Ectodermal cell (in vitro differentiated cells): ENCODE measurements around the gene MCOLN1. TPM values are rescaled to one million over a fixed set of nuclear protein-coding genes. Genes with fewer than 3 reads are reported as not detected.
A peak's percentile ranks its signal among the peaks of the same experiment; 100 is the strongest.

Experiments
- H3K27ac ChIP-seq: 2 replicates; pipeline ENCODE4 v1.7.0; 2013; ENCODE audit warnings: mild to moderate bottlenecking, low read depth, low read length; ENCODE audit not compliant: insufficient read depth, poor library complexity, severe bottlenecking
- H3K27me3 ChIP-seq: 2 replicates; pipeline ENCODE4 v1.7.0; 2013; ENCODE audit warnings: mild to moderate bottlenecking, low read length; ENCODE audit not compliant: insufficient read depth, control insufficient read depth, poor library complexity, severe bottlenecking
- H3K36me3 ChIP-seq: one replicate; pipeline ENCODE4 v1.7.0; 2013; ENCODE audit warnings: low read length; ENCODE audit not compliant: control insufficient read depth, insufficient read depth
- H3K4me1 ChIP-seq: one replicate; pipeline ENCODE4 v1.7.0; 2013; ENCODE audit warnings: low read length; ENCODE audit not compliant: control insufficient read depth, insufficient read depth
- H3K4me3 ChIP-seq: 2 replicates; pipeline ENCODE4 v1.7.0; 2013; ENCODE audit warnings: low read depth, low read length, control low read depth; ENCODE audit not compliant: insufficient read depth
- H3K9me3 ChIP-seq: 2 replicates; pipeline ENCODE4 v1.7.0; 2013; ENCODE audit warnings: mild to moderate bottlenecking, low read length, moderate library complexity; ENCODE audit not compliant: control insufficient read depth
- WGBS, 2 experiments: methylation state at CpG; one replicate each; pipeline ENCODE4 v1.1.7; 2013; ENCODE audit warnings: missing lambda C conversion rate in 2 of 2; 5-methylcytosine and 5-hydroxymethylcytosine counted together
- polyA plus RNA-seq, 4 experiments: library from polyadenylated mRNA; stranded (reverse); fragments of 50-300 nt; gene quantifications; one replicate each; pipeline ENCODE4 v1.2.3, GENCODE V29; 2013

The MCOLN1 gene
- polyA plus RNA-seq (2013, experiment 1 of 4), result 15.2 TPM
- polyA plus RNA-seq (2013, experiment 2 of 4), result 19.7 TPM
- 12.3 TPM for polyA plus RNA-seq (2013, experiment 3 of 4)
- polyA plus RNA-seq (2013, experiment 4 of 4), result 14.1 TPM

- no peaks in the 10 kb centered on the region for H3K36me3 ChIP-seq
- H3K4me1 ChIP-seq, result peaks cover 8% of the 10 kb centered on the region
- WGBS, 2 experiments, result 1% methylated on average over 65 of the region's 65 CpGs
- H3K4me3 ChIP-seq, result peak within 1 kb of the TSS; percentile 74
- H3K27ac ChIP-seq, result no peak within 1 kb of the TSS
- no peaks in the 10 kb centered on the region for H3K27me3 ChIP-seq
- no peaks in the 10 kb centered on the region for H3K9me3 ChIP-seq
Measured at GRCh38 chr19:7522072-7522922, at the start of gene MCOLN1. Gene MCOLN1 (plus strand): TSS chr19:7522624. CDS start chr19:7522751, 127 bp downstream.

GRCh38 chr19:7475665-7476064, 46.8 kb upstream of the MCOLN1 start:
- H3K36me3 ChIP-seq, result no peaks in the 10 kb centered on the region

GRCh38 chr19:7476241-7476640, 46.2 kb upstream of the MCOLN1 start:
- H3K4me3 ChIP-seq, result no peak overlapping the region
- no peaks in the 10 kb centered on the region for H3K36me3 ChIP-seq
- WGBS, 2 experiments, result 93% methylated on average over 7 of the region's 7 CpGs
- no peak overlapping the region for H3K27ac ChIP-seq
- no peaks in the 10 kb centered on the region for H3K9me3 ChIP-seq
- no peaks in the 10 kb centered on the region for H3K27me3 ChIP-seq
- no peaks in the 10 kb centered on the region for H3K4me1 ChIP-seq

More at GRCh38 chr19:7475665-7476064, 46.8 kb upstream of the MCOLN1 start:
- no peaks in the 10 kb centered on the region for H3K27me3 ChIP-seq
- 93 to 96% methylated on average over 6 of the region's 6 CpGs for WGBS, 2 experiments
- no peaks in the 10 kb centered on the region for H3K9me3 ChIP-seq
- no peaks in the 10 kb centered on the region for H3K4me1 ChIP-seq
- H3K4me3 ChIP-seq, result no peak overlapping the region
- no peak overlapping the region for H3K27ac ChIP-seq

- 92 to 93% methylated on average over 35 of the region's 35 CpGs for WGBS, 2 experiments
- Histone ChIP-seq H3K27ac (no peak overlapping the region), H3K27me3 (no peaks in the 10 kb centered on the region), H3K9me3 (no peaks in the 10 kb centered on the region), H3K4me3 (no peak overlapping the region), H3K36me3 (no peaks in the 10 kb centered on the region), H3K4me1 (no peaks in the 10 kb centered on the region)
Measured at GRCh38 chr19:7476777-7477494, 45.5 kb upstream of the MCOLN1 start.

GRCh38 chr19:7477758-7478157, 44.7 kb upstream of the MCOLN1 start:
- Histone ChIP-seq H3K27me3 (no peaks in the 10 kb centered on the region), H3K4me1 (no peaks in the 10 kb centered on the region), H3K4me3 (no peak overlapping the region), H3K9me3 (no peaks in the 10 kb centered on the region), H3K27ac (no peak overlapping the region), H3K36me3 (no peaks in the 10 kb centered on the region)
- WGBS, 2 experiments, result 91 to 93% methylated on average over 10 of the region's 10 CpGs

- Histone ChIP-seq H3K27ac (no peak overlapping the region), H3K4me3 (no peak overlapping the region), H3K4me1 (no peaks in the 10 kb centered on the region), H3K36me3 (no peaks in the 10 kb centered on the region), H3K27me3 (no peaks in the 10 kb centered on the region), H3K9me3 (no peaks in the 10 kb centered on the region)
- 93% methylated on average over 26 of the region's 26 CpGs for WGBS, 2 experiments
Measured at GRCh38 chr19:7478173-7478842, 44.1 kb upstream of the MCOLN1 start.

- Histone ChIP-seq H3K4me3 (no peak overlapping the region), H3K4me1 (no peaks in the 10 kb centered on the region), H3K27me3 (no peaks in the 10 kb centered on the region), H3K27ac (no peak overlapping the region), H3K36me3 (no peaks in the 10 kb centered on the region), H3K9me3 (no peaks in the 10 kb centered on the region)
- 94% methylated on average over 9 of the region's 9 CpGs for WGBS, 2 experiments
Measured at GRCh38 chr19:7478843-7479227, 43.6 kb upstream of the MCOLN1 start.

- H3K27ac ChIP-seq, result no peak overlapping the region
- 85 to 86% methylated on average over 11 of the region's 11 CpGs for WGBS, 2 experiments
- no peak overlapping the region for H3K4me3 ChIP-seq
- H3K9me3 ChIP-seq, result no peaks in the 10 kb centered on the region
- H3K36me3 ChIP-seq, result no peaks in the 10 kb centered on the region
- no peaks in the 10 kb centered on the region for H3K4me1 ChIP-seq
- no peaks in the 10 kb centered on the region for H3K27me3 ChIP-seq
Measured at GRCh38 chr19:7480222-7480969, 42.0 kb upstream of the MCOLN1 start.

GRCh38 chr19:7480970-7481255, 41.5 kb upstream of the MCOLN1 start:
- Histone ChIP-seq H3K9me3 (no peaks in the 10 kb centered on the region), H3K4me1 (no peaks in the 10 kb centered on the region), H3K4me3 (no peak overlapping the region), H3K27me3 (no peaks in the 10 kb centered on the region), H3K36me3 (no peaks in the 10 kb centered on the region), H3K27ac (no peak overlapping the region)
- WGBS, 2 experiments, result 92 to 93% methylated on average over 7 of the region's 7 CpGs
